Ishikawa (cell line): ENCODE measurements around the gene KATNB1.
A peak's percentile ranks its signal among the peaks of the same experiment; 100 is the strongest.

Source experiments
- CEBPB ChIP-seq: IDR thresholded peaks from 2 replicates; pipeline ENCODE4 v1.6.1; 2012
- CREB1 ChIP-seq: IDR thresholded peaks from 2 replicates; pipeline ENCODE4 v1.6.1; 2012; ENCODE audit warnings: low read depth
- EGR1 ChIP-seq: IDR thresholded peaks from 2 replicates; pipeline ENCODE4 v1.6.1; 2012
- EP300 ChIP-seq: IDR thresholded peaks from 2 replicates; pipeline ENCODE4 v1.6.1; 2012; ENCODE audit warnings: borderline replicate concordance
- FOXM1 ChIP-seq: IDR thresholded peaks from 2 replicates; pipeline ENCODE4 v1.6.1; 2012; ENCODE audit warnings: low read depth, borderline replicate concordance
- NFIC ChIP-seq: IDR thresholded peaks from 2 replicates; pipeline ENCODE4 v1.6.1; 2012
- RAD21 ChIP-seq: IDR thresholded peaks from 2 replicates; pipeline ENCODE4 v1.6.1; 2012; ENCODE audit warnings: low read depth
- TAF1 ChIP-seq: IDR thresholded peaks from 2 replicates; pipeline ENCODE4 v1.6.1; 2012; ENCODE audit warnings: low read depth, mild to moderate bottlenecking
- TCF12 ChIP-seq: IDR thresholded peaks from 2 replicates; pipeline ENCODE4 v1.6.1; 2012; ENCODE audit warnings: low read depth
- TEAD4 ChIP-seq: IDR thresholded peaks from 2 replicates; pipeline ENCODE4 v1.6.1; 2012
- YY1 ChIP-seq: IDR thresholded peaks from 2 replicates; pipeline ENCODE4 v1.6.1; 2012; ENCODE audit warnings: low read depth
- ZBTB7A ChIP-seq: IDR thresholded peaks from 2 replicates; pipeline ENCODE4 v1.6.1; 2012; ENCODE audit warnings: low read depth
- TF ChIP-seq, protein P1 (sequence below): IDR thresholded peaks from 2 replicates; pipeline ENCODE4 v1.6.1; 2012
- TF ChIP-seq, protein P2 (sequence below): IDR thresholded peaks from 2 replicates; pipeline ENCODE4 v1.6.1; 2012; ENCODE audit warnings: low read depth, mild to moderate bottlenecking
- TF ChIP-seq, protein P3 (sequence below): IDR thresholded peaks from 2 replicates; pipeline ENCODE4 v1.6.1; 2012

The KATNB1 gene

DNA sequence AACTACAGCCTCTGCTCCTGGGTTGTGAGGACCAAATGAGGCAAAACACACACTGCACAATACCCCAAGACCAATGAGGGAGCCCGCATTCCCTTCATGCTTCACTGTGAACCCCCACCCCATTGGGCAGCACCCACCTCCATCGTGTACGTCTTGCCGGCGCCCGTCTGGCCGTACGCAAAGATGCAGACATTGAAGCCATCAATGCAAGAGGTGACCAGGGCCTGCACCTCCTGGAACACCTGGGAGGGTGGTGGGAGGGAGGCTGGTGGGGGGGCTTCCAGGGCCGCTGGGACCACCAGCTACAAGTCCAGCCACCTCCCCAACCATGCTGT lies 28.4 kb downstream of the KATNB1 start:
- TF ChIP-seq CREB1 (no peak), TEAD4 (no peak), EGR1 (no peak)

DNA sequence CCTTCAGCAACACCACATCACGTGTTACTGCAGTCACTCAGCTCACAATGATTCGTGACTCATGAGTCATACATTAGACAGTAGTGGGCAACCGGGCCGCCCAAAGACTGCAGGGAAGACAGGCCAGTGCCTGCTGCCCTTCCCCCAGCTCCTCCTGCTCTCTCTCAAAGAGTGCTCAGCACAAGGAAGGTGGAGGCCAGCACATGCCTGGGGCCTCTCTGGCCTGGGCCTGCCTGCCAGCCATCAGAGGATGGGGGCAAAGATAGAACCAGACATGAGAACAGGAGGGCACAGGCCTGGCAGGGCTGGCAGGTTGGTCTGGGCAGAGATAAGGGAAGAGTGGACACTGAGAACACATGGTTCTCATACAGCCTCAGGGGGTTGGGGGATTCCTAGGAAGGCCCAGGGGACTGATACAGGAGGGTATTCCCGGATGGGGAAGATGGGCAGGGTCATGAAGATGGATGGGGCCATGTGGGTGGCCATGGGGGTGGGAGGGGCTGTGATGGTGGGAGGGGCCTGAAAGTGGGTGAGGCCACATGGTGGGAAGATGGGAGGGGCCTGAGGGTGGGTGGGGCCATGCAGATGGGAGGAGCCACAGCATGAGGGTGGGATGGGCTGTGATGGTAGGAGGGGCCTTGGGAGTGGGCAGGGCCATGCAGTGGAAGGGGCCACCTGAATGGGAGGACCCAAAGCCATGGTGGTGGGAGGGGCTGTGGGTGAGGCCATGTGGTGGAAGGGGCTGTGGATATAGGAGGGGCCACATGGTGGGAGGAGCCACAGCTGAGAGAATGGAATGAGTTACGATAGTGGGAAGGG lies 29.0 kb downstream of the KATNB1 start:
- TF ChIP-seq ZBTB7A, result 0 out of 2 replicates have a peak, but pooled peaks have one; percentile 23
- TF ChIP-seq, protein P1, sequence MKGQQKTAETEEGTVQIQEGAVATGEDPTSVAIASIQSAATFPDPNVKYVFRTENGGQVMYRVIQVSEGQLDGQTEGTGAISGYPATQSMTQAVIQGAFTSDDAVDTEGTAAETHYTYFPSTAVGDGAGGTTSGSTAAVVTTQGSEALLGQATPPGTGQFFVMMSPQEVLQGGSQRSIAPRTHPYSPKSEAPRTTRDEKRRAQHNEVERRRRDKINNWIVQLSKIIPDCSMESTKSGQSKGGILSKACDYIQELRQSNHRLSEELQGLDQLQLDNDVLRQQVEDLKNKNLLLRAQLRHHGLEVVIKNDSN, result peak; percentile 74
- no peak for TF ChIP-seq EP300

DNA sequence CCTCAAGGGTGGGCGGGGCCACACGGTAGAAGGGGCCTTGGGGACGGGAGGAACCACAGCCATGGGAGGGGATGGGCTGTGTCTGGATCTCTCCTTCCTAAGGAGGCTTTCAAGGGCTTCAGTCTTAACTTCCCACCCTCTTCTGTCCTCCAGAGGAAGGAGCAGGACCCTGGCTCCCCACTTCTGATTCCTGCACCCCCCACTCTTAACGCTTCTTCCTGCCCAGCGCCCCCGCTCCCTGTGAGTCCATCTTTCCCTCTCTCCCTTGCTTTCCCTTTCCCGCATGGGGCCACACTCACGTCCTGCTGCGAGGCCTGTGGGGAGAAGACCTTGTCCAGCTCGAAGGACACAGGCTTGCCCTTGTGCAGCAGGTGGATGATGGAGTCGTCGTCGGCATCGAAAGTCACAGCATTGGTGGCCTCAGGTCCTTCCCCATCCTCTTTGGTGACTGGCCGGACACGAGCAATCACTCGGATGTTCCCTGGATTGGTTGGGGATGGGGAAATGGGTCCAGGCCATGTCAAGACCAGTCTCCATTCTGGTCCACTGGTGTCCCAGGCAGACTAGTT lies 29.7 kb downstream of the KATNB1 start:
- TF ChIP-seq, protein P2, sequence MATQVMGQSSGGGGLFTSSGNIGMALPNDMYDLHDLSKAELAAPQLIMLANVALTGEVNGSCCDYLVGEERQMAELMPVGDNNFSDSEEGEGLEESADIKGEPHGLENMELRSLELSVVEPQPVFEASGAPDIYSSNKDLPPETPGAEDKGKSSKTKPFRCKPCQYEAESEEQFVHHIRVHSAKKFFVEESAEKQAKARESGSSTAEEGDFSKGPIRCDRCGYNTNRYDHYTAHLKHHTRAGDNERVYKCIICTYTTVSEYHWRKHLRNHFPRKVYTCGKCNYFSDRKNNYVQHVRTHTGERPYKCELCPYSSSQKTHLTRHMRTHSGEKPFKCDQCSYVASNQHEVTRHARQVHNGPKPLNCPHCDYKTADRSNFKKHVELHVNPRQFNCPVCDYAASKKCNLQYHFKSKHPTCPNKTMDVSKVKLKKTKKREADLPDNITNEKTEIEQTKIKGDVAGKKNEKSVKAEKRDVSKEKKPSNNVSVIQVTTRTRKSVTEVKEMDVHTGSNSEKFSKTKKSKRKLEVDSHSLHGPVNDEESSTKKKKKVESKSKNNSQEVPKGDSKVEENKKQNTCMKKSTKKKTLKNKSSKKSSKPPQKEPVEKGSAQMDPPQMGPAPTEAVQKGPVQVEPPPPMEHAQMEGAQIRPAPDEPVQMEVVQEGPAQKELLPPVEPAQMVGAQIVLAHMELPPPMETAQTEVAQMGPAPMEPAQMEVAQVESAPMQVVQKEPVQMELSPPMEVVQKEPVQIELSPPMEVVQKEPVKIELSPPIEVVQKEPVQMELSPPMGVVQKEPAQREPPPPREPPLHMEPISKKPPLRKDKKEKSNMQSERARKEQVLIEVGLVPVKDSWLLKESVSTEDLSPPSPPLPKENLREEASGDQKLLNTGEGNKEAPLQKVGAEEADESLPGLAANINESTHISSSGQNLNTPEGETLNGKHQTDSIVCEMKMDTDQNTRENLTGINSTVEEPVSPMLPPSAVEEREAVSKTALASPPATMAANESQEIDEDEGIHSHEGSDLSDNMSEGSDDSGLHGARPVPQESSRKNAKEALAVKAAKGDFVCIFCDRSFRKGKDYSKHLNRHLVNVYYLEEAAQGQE, result no peak
- TF ChIP-seq TCF12, result no peak
- TF ChIP-seq EGR1, result no peak
- no peak for TF ChIP-seq YY1
- TF ChIP-seq TEAD4, result no peak
- TF ChIP-seq ZBTB7A, result no peak
- no peak for TF ChIP-seq NFIC
- no peak for TF ChIP-seq RAD21

DNA sequence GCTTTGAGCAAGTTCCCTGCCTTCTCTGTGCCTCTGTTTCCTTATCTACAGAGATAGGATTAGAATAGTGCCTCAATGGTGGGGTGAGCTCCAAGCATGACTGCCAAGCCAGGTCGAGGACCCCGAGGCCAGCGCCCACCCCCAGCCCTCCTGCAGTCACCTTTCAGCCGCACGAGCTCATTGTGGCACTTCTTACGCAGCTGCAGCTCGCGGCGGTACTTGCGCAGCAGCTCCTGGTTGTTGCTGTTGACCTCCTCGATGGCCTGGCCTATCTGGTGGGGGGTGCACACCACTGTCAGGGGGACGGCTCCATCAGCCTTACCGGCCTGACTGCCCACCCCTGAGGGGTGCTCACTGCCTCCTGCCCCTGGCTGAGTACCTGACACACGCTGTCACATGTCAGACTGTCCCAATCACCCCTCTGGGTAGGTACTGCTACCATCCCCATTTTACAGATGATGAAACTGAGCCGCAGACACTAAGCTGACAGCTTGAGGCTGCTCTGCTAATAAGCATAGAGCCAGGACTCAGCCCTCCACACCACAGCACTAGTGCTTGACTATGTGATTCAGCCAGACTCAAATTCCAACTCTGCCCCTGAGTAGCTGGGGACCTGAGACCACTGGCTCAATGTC lies 31.3 kb downstream of the KATNB1 start:
- no peak for TF ChIP-seq NFIC
- TF ChIP-seq CEBPB, result no peak
- TF ChIP-seq CREB1, result no peak

DNA sequence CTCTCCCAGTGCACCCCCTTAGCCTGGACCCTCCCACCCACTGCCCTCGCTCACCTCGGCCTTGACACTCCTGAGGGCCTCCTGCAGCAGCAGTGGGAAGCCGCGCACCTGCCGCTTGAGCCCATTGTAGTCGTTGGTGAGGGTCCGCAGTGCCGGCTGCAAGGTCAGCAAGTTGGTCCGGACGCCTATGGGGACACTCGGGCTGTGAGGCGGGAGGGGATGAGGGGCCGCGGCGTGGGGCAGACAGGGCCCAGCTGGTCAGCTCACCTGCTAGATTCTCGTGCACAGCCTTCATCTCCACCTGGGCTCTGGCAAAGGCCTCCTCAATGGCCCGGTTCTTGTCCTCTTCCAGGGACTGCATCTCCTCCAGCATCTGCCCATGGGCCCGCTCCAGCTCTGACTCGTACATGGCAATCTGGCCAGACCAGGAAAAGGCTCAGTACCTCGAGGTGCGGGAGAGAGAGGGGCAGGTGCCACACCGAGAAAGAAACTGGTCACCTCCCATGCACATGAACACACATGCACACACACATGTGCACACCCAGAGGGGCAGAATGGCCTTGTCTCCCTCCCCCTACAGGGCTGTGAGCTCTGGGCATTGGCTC lies 34.1 kb downstream of the KATNB1 start:
- TF ChIP-seq EGR1 (no peak), RAD21 (no peak), YY1 (no peak), CREB1 (no peak), TEAD4 (no peak), ZBTB7A (no peak), FOXM1 (no peak), NFIC (no peak), CEBPB (no peak), TCF12 (no peak), EP300 (no peak), TAF1 (no peak)
- TF ChIP-seq, protein P1, result no peak
- TF ChIP-seq, protein P3, sequence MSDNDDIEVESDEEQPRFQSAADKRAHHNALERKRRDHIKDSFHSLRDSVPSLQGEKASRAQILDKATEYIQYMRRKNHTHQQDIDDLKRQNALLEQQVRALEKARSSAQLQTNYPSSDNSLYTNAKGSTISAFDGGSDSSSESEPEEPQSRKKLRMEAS, result no peak
- TF ChIP-seq, protein P2, result no peak

DNA sequence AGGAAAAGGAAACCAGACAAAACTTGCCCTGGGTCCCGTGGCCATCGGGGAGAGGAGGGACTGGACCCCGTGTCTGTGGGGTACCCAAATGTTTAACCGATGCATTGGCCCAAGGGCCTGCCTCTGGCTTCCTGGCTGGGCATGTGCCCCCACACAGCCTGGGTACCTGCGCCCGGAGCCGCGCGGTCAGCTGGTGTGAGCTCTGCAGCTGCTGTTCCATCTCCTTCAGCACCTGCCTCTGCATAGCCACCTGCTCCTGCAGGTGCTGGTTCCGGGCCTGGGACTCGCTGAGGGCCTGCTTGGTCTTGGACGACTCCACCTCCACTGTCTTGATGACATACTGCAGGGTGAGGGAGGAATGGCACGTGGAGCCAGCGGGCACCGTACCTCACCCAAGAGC lies 34.8 kb downstream of the KATNB1 start:
- TF ChIP-seq TCF12 (no peak), YY1 (no peak), ZBTB7A (no peak), CREB1 (no peak), TAF1 (no peak), CEBPB (no peak), RAD21 (no peak), NFIC (no peak), FOXM1 (no peak), EP300 (no peak), EGR1 (no peak)
- TF ChIP-seq, protein P1, result no peak
- TF ChIP-seq, protein P3, result no peak
- TF ChIP-seq, protein P2, result no peak
